H9 (cell line): ENCODE measurements around the gene MARF1. TPM values are rescaled to one million over a fixed set of nuclear protein-coding genes. Genes with fewer than 3 reads are reported as not detected.
"Not testable (repeated sequence)": the region's sequence is repeated elsewhere in the genome, so short reads cannot be mapped to it uniquely, and the experiment has no call there.

Experiments used
- DNase-seq: peaks from one replicate; pipeline ENCODE4 v3.0.0-alpha.2; 2017
- H2AFZ ChIP-seq: one replicate; pipeline ENCODE4 v1.6.1; 2013; ENCODE audit warnings: mild to moderate bottlenecking, low read length, control low read depth, moderate library complexity
- H2AK5ac ChIP-seq: 2 replicates; pipeline ENCODE4 v1.6.1; 2013; ENCODE audit warnings: low read length, control low read depth, mixed read lengths; ENCODE audit not compliant: insufficient read length
- H2BK120ac ChIP-seq: one replicate; pipeline ENCODE4 v1.6.1; 2013; ENCODE audit warnings: low read depth, mild to moderate bottlenecking, low read length, control low read depth, inconsistent platforms; ENCODE audit not compliant: poor library complexity, severe bottlenecking
- H2BK12ac ChIP-seq: 2 replicates; pipeline ENCODE4 v1.6.1; 2013; ENCODE audit warnings: low read length, control low read depth, mixed read lengths, low read depth; ENCODE audit not compliant: insufficient read length
- H2BK15ac ChIP-seq: 2 replicates; pipeline ENCODE4 v1.6.1; 2013; ENCODE audit warnings: low read depth, low read length, control low read depth
- H2BK20ac ChIP-seq: one replicate; pipeline ENCODE4 v1.6.1; 2013; ENCODE audit warnings: low read depth, mild to moderate bottlenecking, low read length, control low read depth, inconsistent platforms; ENCODE audit not compliant: poor library complexity, severe bottlenecking
- H2BK5ac ChIP-seq: 2 replicates; pipeline ENCODE4 v1.6.1; 2013; ENCODE audit warnings: low read length, control low read depth, mixed read lengths; ENCODE audit not compliant: insufficient read length
- H3K14ac ChIP-seq: 2 replicates; pipeline ENCODE4 v1.6.1; 2013; ENCODE audit warnings: low read length, control low read depth; ENCODE audit not compliant: insufficient read depth
- H3K18ac ChIP-seq: 2 replicates; pipeline ENCODE4 v1.6.1; 2013; ENCODE audit warnings: low read depth, mild to moderate bottlenecking, mixed read lengths, low read length, control low read depth; ENCODE audit not compliant: insufficient read length
- H3K23ac ChIP-seq: 2 replicates; pipeline ENCODE4 v1.6.1; 2013; ENCODE audit warnings: low read length, control low read depth, mixed read lengths, low read depth; ENCODE audit not compliant: insufficient read length
- H3K23me2 ChIP-seq: 2 replicates; pipeline ENCODE4 v1.6.1; 2013; ENCODE audit warnings: low read depth, mild to moderate bottlenecking, mixed read lengths, low read length, control low read depth; ENCODE audit not compliant: insufficient read length, poor library complexity, severe bottlenecking
- H3K27ac ChIP-seq: 2 replicates; pipeline ENCODE4 v1.5.1; 2013; ENCODE audit warnings: low read length, control low read depth, mixed read lengths, low read depth; ENCODE audit not compliant: insufficient read length
- H3K27me3 ChIP-seq: 2 replicates; pipeline ENCODE4 v1.6.1; 2013; ENCODE audit warnings: low read length, control low read depth, inconsistent platforms; ENCODE audit not compliant: insufficient read depth
- H3K4ac ChIP-seq: 2 replicates; pipeline ENCODE4 v1.6.1; 2013; ENCODE audit warnings: low read depth, mild to moderate bottlenecking, control low read depth, inconsistent platforms, low read length, moderate library complexity
- H3K4me1 ChIP-seq: 2 replicates; pipeline ENCODE4 v1.6.1; 2013; ENCODE audit warnings: low read length, control low read depth, inconsistent platforms; ENCODE audit not compliant: insufficient read depth
- H3K4me2 ChIP-seq: 2 replicates; pipeline ENCODE4 v1.6.1; 2013; ENCODE audit warnings: low read length, control low read depth, mixed read lengths; ENCODE audit not compliant: insufficient read length, insufficient read depth
- H3K56ac ChIP-seq: 2 replicates; pipeline ENCODE4 v1.6.1; 2013; ENCODE audit warnings: low read depth, mild to moderate bottlenecking, mixed read lengths, low read length, control low read depth; ENCODE audit not compliant: insufficient read length
- H3K79me1 ChIP-seq: 2 replicates; pipeline ENCODE4 v1.6.1; 2013; ENCODE audit warnings: low read depth, mild to moderate bottlenecking, moderate library complexity, low read length, control low read depth, inconsistent platforms; ENCODE audit not compliant: insufficient read depth, poor library complexity, severe bottlenecking
- H3K79me2 ChIP-seq: 2 replicates; pipeline ENCODE4 v1.6.1; 2013; ENCODE audit warnings: low read length, control low read depth, inconsistent platforms; ENCODE audit not compliant: insufficient read depth
- H3K9ac ChIP-seq: 2 replicates; pipeline ENCODE4 v1.6.1; 2013; ENCODE audit warnings: low read length, control low read depth, mixed read lengths; ENCODE audit not compliant: insufficient read length; ENCODE audit errors: extremely low read depth
- H3K9me3 ChIP-seq: one replicate; pipeline ENCODE4 v1.6.1; 2013; ENCODE audit warnings: low read depth, low read length, inconsistent platforms; ENCODE audit not compliant: control insufficient read depth
- H3T11ph ChIP-seq: one replicate; pipeline ENCODE4 v1.6.1; 2013; ENCODE audit warnings: mild to moderate bottlenecking, low read length, control low read depth, inconsistent platforms
- H4K20me1 ChIP-seq: one replicate; pipeline ENCODE4 v1.6.1; 2013; ENCODE audit not compliant: control insufficient read depth, insufficient read length, insufficient read depth
- H4K5ac ChIP-seq: 2 replicates; pipeline ENCODE4 v1.6.1; 2013; ENCODE audit warnings: low read depth, mild to moderate bottlenecking, mixed read lengths, low read length, control low read depth; ENCODE audit not compliant: insufficient read length
- H4K8ac ChIP-seq: replicated peaks from 2 replicates; pipeline ENCODE4 v1.6.1; 2013; ENCODE audit warnings: low read length, control low read depth, mixed read lengths, low read depth; ENCODE audit not compliant: insufficient read length
- H4K91ac ChIP-seq: 2 replicates; pipeline ENCODE4 v1.6.1; 2013; ENCODE audit warnings: low read depth, mild to moderate bottlenecking, moderate library complexity, mixed read lengths, low read length, control low read depth; ENCODE audit not compliant: insufficient read length
- H3K27ac Mint-ChIP-seq, 3 experiments: 2 replicates in 2 of 3; 3 replicates in 1 of 3; pipeline ENCODE4 v1.8.0; 2020 to 2021; ENCODE audit warnings: mixed read lengths in 3 of 3, mild to moderate bottlenecking in 1 of 3, moderate library complexity in 1 of 3
- H3K27me3 Mint-ChIP-seq: 2 replicates; pipeline ENCODE4 v1.8.0; 2021; ENCODE audit warnings: low read depth, mild to moderate bottlenecking, moderate library complexity, mixed read lengths
- H3K36me3 Mint-ChIP-seq, 3 experiments: 2 replicates in 2 of 3; 3 replicates in 1 of 3; pipeline ENCODE4 v1.8.0; 2020 to 2021; ENCODE audit warnings: low read depth in 3 of 3, mixed read lengths in 3 of 3; ENCODE audit not compliant: insufficient read depth in 1 of 3
- H3K4me1 Mint-ChIP-seq, 2 experiments: 2 replicates each; pipeline ENCODE4 v1.8.0; 2020; ENCODE audit warnings: mixed read lengths in 2 of 2
- H3K4me3 Mint-ChIP-seq, 2 experiments: 2 replicates in 1 of 2; 3 replicates in 1 of 2; pipeline ENCODE4 v1.8.0; 2020 to 2021; ENCODE audit warnings: mild to moderate bottlenecking in 2 of 2, mixed read lengths in 2 of 2, moderate library complexity in 1 of 2
- H3K9me3 Mint-ChIP-seq, 2 experiments: 2 replicates in 1 of 2; 3 replicates in 1 of 2; pipeline ENCODE4 v1.8.0; 2020; ENCODE audit warnings: mild to moderate bottlenecking in 2 of 2, mixed read lengths in 2 of 2, moderate library complexity in 1 of 2
- WGBS: extraction: QIAGEN DNeasy Blood & Tissue Kit; methylation state at CpG from one replicate; pipeline ENCODE4 v1.1.7; 2013; ENCODE audit warnings: missing lambda C conversion rate, low lambda C conversion rate, mixed read lengths; ENCODE audit not compliant: insufficient read length; ENCODE audit errors: extremely low coverage; 5-methylcytosine and 5-hydroxymethylcytosine counted together
- total RNA-seq: library from RNA; stranded (reverse); gene quantifications from 2 replicates; pipeline ENCODE4 v1.2.1, GENCODE V29; 2021

MARF1 gene
- total RNA-seq, 1 experiment from 2014 or later, result 23.3 TPM

- H4K5ac ChIP-seq, H2BK20ac ChIP-seq, H3K9me3 Mint-ChIP-seq, H3K14ac ChIP-seq, H2BK12ac ChIP-seq, H4K8ac ChIP-seq, H3K36me3 Mint-ChIP-seq, H2BK15ac ChIP-seq, H3K27ac ChIP-seq, H2BK5ac ChIP-seq, H3K9me3 ChIP-seq, H3K9ac ChIP-seq, H3K4me1 ChIP-seq, H4K91ac ChIP-seq, H2AK5ac ChIP-seq, H4K20me1 ChIP-seq, H3K4me3 Mint-ChIP-seq, H3K79me1 ChIP-seq, H2BK120ac ChIP-seq, H3K4ac ChIP-seq, H3K4me2 ChIP-seq, H3K23me2 ChIP-seq, H3K56ac ChIP-seq, H2AFZ ChIP-seq, H3K23ac ChIP-seq, H3K27me3 ChIP-seq, H3K18ac ChIP-seq, H3T11ph ChIP-seq, H3K79me2 ChIP-seq, H3K27ac Mint-ChIP-seq, H3K27me3 Mint-ChIP-seq: not testable (repeated sequence)
- peaks cover 15 to 16% of the 10 kb centered on the region in 2 experiments for H3K4me1 Mint-ChIP-seq
- peak; percentile 39 for DNase-seq
- no CpG with 5 or more reads among the region's 10 CpGs for WGBS
Measured at GRCh38 chr16:15644962-15645465, 2.1 kb upstream of the MARF1 start.
